Gastrocnemius medialis (tissue), 4 donors: Measurements from ENCODE around the gene PDE7B. TPM values are rescaled to one million over a fixed set of nuclear protein-coding genes. Genes with fewer than 3 reads are reported as not detected.

Experiments
- ATAC-seq, 2 donors: fragments of 150-250 bp; one replicate each; pipeline ENCODE4 v1.9.1; 2016
- DNase-seq, 2 donors: peaks; one replicate each; pipeline ENCODE4 v3.0.0-alpha.2; 2019
- H3K27ac ChIP-seq, 4 donors: fragments of 200-600 bp; sonication (generic); 1 replicate in 1 of 4; 2 replicates in 3 of 4; pipeline ENCODE4 v1.5.1; 2016 to 2018; ENCODE audit warnings: mild to moderate bottlenecking in 2 of 4, moderate library complexity in 1 of 4
- H3K27me3 ChIP-seq, 3 donors: fragments of 200-600 bp; sonication (generic) in 2 of 3; 1 replicate in 1 of 3; 2 replicates in 2 of 3; pipeline versions ENCODE4 v1.5.1 to v1.6.0; 2016 to 2019; ENCODE audit warnings: mild to moderate bottlenecking in 1 of 3, moderate library complexity in 1 of 3
- H3K36me3 ChIP-seq, 2 donors: fragments of 200-600 bp; sonication (generic) in 1 of 2; one replicate each; pipeline ENCODE4 v1.5.1; 2017 to 2018
- H3K4me1 ChIP-seq, 2 donors: fragments of 200-600 bp; sonication (generic) in 1 of 2; one replicate each; pipeline ENCODE4 v1.5.1; 2016 to 2017; ENCODE audit warnings: mild to moderate bottlenecking in 2 of 2
- H3K4me3 ChIP-seq, 4 donors: fragments of 200-600 bp; sonication (generic) in 3 of 4; 1 replicate in 1 of 4; 2 replicates in 3 of 4; pipeline ENCODE4 v1.5.1; 2016 to 2019; ENCODE audit warnings: mild to moderate bottlenecking in 2 of 4
- H3K9me3 ChIP-seq, 3 donors: fragments of 200-600 bp; sonication (generic) in 2 of 3; 1 replicate in 1 of 3; 2 replicates in 2 of 3; pipeline ENCODE4 v1.5.1; 2016 to 2019
- POLR2A ChIP-seq, 2 donors: fragments of 450-650 bp; IDR thresholded peaks; one replicate each; pipeline ENCODE4 v1.6.1; 2017; ENCODE audit warnings: antibody characterized with exemption in 2 of 2, mild to moderate bottlenecking in 2 of 2, moderate library complexity in 2 of 2
- in situ Hi-C, 4 donors: fragments of 200-750 bp; cut with MboI; loops; one replicate each; pipeline versions ENCODE4 v1.15.0 to v1.8.0; 2017; ENCODE audit warnings: low sequenced_read_pairs in 4 of 4
- intact Hi-C: fragments of 100-400 bp; cut with DNase I; formaldehyde crosslinking; loops from one replicate; pipeline ENCODE4 v1.15.1; 2023; ENCODE audit warnings: low total_unique reads
- total RNA-seq, 4 donors: library from RNA; depleted of rRNA; stranded (reverse); fragments of >200 nt; gene quantifications; one replicate each; pipeline versions ENCODE4 v1.1.0 to v1.2.3, GENCODE V29; 2016
- TF ChIP-seq, protein P1 (sequence below), 5 experiments: fragments of 450-650 bp in 3 of 5; fragments of 200-600 bp in 2 of 5; sonication (generic) in 2 of 5; IDR thresholded peaks in 4 of 5; conservative IDR thresholded peaks in 1 of 5; 1 replicate in 4 of 5; 2 replicates in 1 of 5; pipeline ENCODE4 v1.5.1; 2016 to 2019; ENCODE audit warnings: antibody characterized with exemption in 5 of 5, mild to moderate bottlenecking in 3 of 5, moderate library complexity in 3 of 5

PDE7B gene
- total RNA-seq, 4 donors from 2014 or later = 2.2 to 3.6 (median 2.7) TPM

DNA sequence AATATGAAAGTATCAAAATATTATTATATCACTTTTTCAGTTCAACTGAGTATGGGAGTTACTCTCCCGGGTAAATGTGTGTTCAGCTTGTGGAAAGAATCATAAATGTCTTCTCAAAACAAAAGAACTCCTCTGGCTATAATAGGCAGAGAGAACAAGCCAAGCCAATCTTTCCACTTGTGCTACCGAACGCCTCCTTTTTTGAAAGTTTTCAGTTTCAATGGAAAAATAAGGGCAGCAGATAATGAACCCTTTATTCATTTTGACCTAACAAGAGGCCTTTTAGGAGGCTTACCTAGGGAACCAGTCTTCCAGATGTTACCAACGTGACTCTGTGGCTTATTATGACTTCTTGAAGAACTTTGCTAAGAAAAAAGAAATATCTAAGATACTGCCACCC is 67.5 kb downstream of the PDE7B start:
- Histone ChIP-seq H3K27me3 (no peaks in the 10 kb centered on the region), H3K36me3 (no peaks in the 10 kb centered on the region), H3K4me1 (peaks cover 38 to 39% of the 10 kb centered on the region in 2 donors), H3K27ac (peak overlapping the region in 1 of 4 donors; percentile 39), H3K9me3 (no peaks in the 10 kb centered on the region), H3K4me3 (no peak overlapping the region)
- no peak for ATAC-seq
- TF ChIP-seq POLR2A (IDR thresholded peaks at IDR 0.05) = no peak
- TF ChIP-seq, protein P1, sequence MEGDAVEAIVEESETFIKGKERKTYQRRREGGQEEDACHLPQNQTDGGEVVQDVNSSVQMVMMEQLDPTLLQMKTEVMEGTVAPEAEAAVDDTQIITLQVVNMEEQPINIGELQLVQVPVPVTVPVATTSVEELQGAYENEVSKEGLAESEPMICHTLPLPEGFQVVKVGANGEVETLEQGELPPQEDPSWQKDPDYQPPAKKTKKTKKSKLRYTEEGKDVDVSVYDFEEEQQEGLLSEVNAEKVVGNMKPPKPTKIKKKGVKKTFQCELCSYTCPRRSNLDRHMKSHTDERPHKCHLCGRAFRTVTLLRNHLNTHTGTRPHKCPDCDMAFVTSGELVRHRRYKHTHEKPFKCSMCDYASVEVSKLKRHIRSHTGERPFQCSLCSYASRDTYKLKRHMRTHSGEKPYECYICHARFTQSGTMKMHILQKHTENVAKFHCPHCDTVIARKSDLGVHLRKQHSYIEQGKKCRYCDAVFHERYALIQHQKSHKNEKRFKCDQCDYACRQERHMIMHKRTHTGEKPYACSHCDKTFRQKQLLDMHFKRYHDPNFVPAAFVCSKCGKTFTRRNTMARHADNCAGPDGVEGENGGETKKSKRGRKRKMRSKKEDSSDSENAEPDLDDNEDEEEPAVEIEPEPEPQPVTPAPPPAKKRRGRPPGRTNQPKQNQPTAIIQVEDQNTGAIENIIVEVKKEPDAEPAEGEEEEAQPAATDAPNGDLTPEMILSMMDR (IDR thresholded peaks at IDR 0.05 in 4 of 5, conservative IDR thresholded peaks at IDR 0.05 in 1 of 5) = no peak
- DNase-seq = no peak
- intact Hi-C loops = no loop called here
- in situ Hi-C loops = no loop called here

DNA sequence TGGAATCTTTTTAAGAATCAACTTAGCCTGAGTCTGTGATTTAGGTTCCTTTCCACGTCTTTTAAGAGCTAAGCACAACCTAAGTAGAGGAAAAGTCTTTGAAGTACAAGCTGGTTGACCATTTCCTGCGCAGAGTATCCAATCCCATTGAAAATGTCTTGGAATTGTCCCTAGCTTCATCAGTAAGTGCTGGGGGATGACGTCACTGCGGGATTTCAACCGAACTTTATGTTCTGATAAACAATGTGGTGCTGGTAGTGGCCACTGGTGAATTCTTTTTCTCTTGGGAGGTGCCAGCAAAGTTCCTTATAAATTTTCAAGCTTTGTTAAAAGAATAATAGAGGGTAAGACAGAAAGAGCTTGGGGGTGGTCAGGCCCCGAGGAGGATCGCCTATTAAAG is 69.2 kb downstream of the PDE7B start:
- H3K9me3 ChIP-seq = no peaks in the 10 kb centered on the region
- H3K27ac ChIP-seq = peak overlapping the region; percentile 68 to 78 (median 69)
- no peak for TF ChIP-seq POLR2A (IDR thresholded peaks at IDR 0.05)
- TF ChIP-seq, protein P1 (IDR thresholded peaks at IDR 0.05 in 4 of 5, conservative IDR thresholded peaks at IDR 0.05 in 1 of 5) = no peak
- H3K36me3 ChIP-seq = no peaks in the 10 kb centered on the region
- no peak for ATAC-seq
- H3K27me3 ChIP-seq = no peaks in the 10 kb centered on the region
- intact Hi-C loops (loop anchor here (5.0 kb wide), 2 partner anchors 423 to 1018 kb away; partner anchors contain the start of gene AHI1), in situ Hi-C loops (no loop called here)
- DNase-seq = peak in 1 of 2 donors; percentile 8
- no peak overlapping the region for H3K4me3 ChIP-seq
- H3K4me1 ChIP-seq = peaks cover 38 to 39% of the 10 kb centered on the region in 2 donors

DNA sequence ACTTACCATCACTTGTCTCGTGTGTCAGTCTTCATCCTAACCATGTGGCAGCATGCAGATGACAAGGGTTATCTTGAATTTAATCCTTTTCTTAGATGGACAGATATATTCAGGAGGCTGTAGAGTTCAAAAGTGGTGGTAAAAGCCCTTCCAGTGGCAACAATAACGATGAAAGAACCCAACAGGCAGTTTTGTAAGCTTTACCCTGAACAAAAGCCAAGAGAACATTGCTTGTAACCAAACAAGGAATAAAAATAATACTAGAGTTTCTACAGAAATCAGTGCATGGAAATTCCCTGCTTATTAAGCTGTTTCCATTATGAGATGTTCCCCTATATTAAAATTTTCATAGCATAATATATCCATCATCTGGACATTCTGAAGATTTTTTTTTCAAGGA is 69.7 kb downstream of the PDE7B start:
- TF ChIP-seq, protein P1 (IDR thresholded peaks at IDR 0.05 in 4 of 5, conservative IDR thresholded peaks at IDR 0.05 in 1 of 5) = no peak
- no peak for TF ChIP-seq POLR2A (IDR thresholded peaks at IDR 0.05)
- intact Hi-C loops = loop anchor here (5.0 kb wide), 2 partner anchors 424 to 1019 kb away; partner anchors contain the start of gene AHI1
- Histone ChIP-seq H3K36me3 (no peaks in the 10 kb centered on the region), H3K4me3 (no peak overlapping the region), H3K27me3 (no peaks in the 10 kb centered on the region), H3K9me3 (no peaks in the 10 kb centered on the region), H3K27ac (peak overlapping the region; percentile 68 to 78 (median 69)), H3K4me1 (peaks cover 38 to 39% of the 10 kb centered on the region in 2 donors)
- no peak for DNase-seq
- in situ Hi-C loops = no loop called here
- no peak for ATAC-seq

DNA sequence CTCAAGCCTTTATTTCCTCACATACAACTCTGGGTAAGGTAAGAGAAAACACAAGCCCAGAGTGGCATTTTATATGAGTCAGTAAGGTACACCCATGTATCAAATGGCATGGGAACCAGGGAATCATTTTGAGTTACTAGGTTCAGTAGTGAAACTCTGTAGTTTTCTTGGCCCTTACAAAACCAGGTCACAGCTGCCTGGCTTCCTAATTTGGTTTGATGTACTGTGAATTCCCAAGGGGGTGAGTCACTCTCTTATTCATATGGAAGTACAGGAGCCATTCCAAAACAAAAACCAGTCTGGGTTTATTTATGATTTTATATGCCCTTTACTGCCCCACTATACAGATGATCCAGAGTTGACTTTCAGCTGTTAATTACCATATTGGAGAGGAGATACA is 70.7 kb downstream of the PDE7B start:
- Histone ChIP-seq H3K9me3 (no peaks in the 10 kb centered on the region), H3K27ac (peak overlapping the region; percentile 68 to 78 (median 69)), H3K27me3 (no peaks in the 10 kb centered on the region), H3K36me3 (no peaks in the 10 kb centered on the region), H3K4me1 (peaks cover 38 to 39% of the 10 kb centered on the region in 2 donors), H3K4me3 (peak overlapping the region in 1 of 4 donors; percentile 7)
- peak; percentile 97 to 99 for ATAC-seq
- in situ Hi-C loops = no loop called here
- intact Hi-C loops = loop anchor here (2.0 to 5.0 kb wide), 3 partner anchors 69 to 1020 kb away; partner anchors contain the start of gene AHI1
- no peak for TF ChIP-seq POLR2A (IDR thresholded peaks at IDR 0.05)
- TF ChIP-seq, protein P1 (IDR thresholded peaks at IDR 0.05 in 4 of 5, conservative IDR thresholded peaks at IDR 0.05 in 1 of 5) = no peak
- DNase-seq = peak; percentile 72 to 76
